Measurements from ENCODE around the gene VPS13A.

DNA sequence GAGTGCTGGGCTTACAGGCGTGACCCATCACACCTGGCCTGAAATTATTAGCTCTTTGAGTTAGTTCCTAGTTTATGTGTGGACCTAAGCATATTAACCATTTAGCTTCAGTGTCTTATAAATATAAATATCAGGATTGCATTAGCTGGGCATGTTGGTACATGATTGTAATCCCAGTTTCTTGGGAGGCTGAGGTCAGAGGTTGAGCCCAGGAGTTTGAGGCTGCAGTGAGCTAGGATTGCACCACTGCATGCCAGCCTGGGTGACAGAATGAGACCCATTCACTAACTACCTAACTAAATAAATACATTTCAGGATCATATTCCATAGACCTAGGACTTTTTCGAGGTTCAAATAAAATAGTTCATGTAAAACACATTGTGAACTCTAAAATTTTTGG is 129.8 kb downstream of the VPS13A start:
- TF ChIP-seq, protein P1, sequence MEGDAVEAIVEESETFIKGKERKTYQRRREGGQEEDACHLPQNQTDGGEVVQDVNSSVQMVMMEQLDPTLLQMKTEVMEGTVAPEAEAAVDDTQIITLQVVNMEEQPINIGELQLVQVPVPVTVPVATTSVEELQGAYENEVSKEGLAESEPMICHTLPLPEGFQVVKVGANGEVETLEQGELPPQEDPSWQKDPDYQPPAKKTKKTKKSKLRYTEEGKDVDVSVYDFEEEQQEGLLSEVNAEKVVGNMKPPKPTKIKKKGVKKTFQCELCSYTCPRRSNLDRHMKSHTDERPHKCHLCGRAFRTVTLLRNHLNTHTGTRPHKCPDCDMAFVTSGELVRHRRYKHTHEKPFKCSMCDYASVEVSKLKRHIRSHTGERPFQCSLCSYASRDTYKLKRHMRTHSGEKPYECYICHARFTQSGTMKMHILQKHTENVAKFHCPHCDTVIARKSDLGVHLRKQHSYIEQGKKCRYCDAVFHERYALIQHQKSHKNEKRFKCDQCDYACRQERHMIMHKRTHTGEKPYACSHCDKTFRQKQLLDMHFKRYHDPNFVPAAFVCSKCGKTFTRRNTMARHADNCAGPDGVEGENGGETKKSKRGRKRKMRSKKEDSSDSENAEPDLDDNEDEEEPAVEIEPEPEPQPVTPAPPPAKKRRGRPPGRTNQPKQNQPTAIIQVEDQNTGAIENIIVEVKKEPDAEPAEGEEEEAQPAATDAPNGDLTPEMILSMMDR (IDR thresholded peaks at IDR 0.05) = no peak
- no peak for TF ChIP-seq POLR2A (IDR thresholded peaks at IDR 0.05)
